ENCODE data around the gene IFT20. TPM values are rescaled to one million over a fixed set of nuclear protein-coding genes. Genes with fewer than 3 reads are reported as not detected.

IFT20 gene
- total and polyA plus RNA-seq, 9 of the 15 experiments (the other 6 are each of a cell fraction or from before 2014, with no cell fraction given): 11.2 to 38.6 (median 20.1) TPM

DNA sequence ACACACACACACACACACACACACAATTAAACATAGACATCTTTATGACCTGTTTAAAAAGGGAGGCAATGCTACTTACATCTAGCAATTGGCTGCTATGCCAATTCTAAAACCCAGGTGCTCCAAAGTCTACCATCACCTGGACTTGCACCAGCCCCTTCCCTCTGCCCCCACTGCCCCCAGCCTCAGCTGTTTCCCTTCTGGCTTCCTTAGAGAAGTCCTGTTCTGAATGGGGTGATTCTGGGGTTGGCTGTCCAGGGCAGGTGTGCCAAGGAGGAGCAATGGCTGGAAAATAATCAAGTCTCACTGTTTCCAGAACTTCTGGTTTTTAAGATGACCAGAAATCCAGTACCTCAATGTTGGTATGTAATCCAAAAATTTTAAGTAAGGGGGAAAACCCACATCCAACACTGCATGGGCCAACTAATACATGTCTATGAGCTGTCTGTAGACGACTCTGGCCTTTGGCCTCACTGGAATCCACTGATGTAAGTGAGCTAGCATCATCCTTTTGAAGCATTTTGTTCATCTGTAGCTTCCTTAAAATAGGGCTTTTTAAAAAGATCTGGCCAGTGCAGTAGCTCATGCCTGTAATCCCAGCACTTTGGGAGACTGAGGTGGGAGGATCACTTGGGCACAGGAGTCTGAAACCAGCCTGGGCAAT, 2.1 kb downstream of the IFT20 start:
- peaks cover 29% of the 10 kb centered on the region for H3K36me3 ChIP-seq (ENCODE audit: control insufficient read depth, insufficient read depth, low read length)
- H3K4me3 ChIP-seq: no peak overlapping the region
- no peak for TF ChIP-seq SREBF2 (CRISPR knock-in tag; IDR thresholded peaks at IDR 0.05)
- no peak for TF ChIP-seq MBD2 (IDR thresholded peaks at IDR 0.05; ENCODE audit: borderline replicate concordance, low read depth)
- TF ChIP-seq TEAD1 (CRISPR knock-in tag; IDR thresholded peaks at IDR 0.05): no peak
- no peak for DNase-seq (ENCODE audit: extremely low read depth in 1 of 4, low spot score in 3 of 4)
- intact Hi-C loops (cut with micrococcal nuclease): no loop called here
- no peaks in the 10 kb centered on the region for H3K9me1 ChIP-seq (ENCODE audit: control insufficient read depth, insufficient read depth, low read length)
- in situ Hi-C loops (cut with MboI): no loop called here
- H2AFZ ChIP-seq (ENCODE audit: low read depth, low read length): no peak overlapping the region
- no peak overlapping the region for H3K4me2 ChIP-seq (ENCODE audit: insufficient read depth, low read length)
- ChIA-PET CTCF (ENCODE audit: low intra/inter-chr PET ratio) (no interaction called here), POLR2A (interaction anchor here (0.6 to 6.5 kb wide), 5 partner anchors 15 to 369 kb away, joined by 3 to 62 read pairs (median 3); partner anchors contain the start of genes POLDIP2 and TMEM97)
- ATAC-seq: no peak
- no TSS peak for BruUV-seq (replicated peaks)
- H3K27ac ChIP-seq (ENCODE audit: extremely low read depth, low read depth, low read length): no peak overlapping the region
- H3K9me3 ChIP-seq (replicated peaks; ENCODE audit: control insufficient read depth, insufficient read depth, low read depth, low read length): no peaks in the 10 kb centered on the region
- no peak overlapping the region for H3K9ac ChIP-seq (ENCODE audit: insufficient read depth in 1 of 2, low read depth in 2 of 2, low read length in 2 of 2)
- H3K27me3 ChIP-seq (ENCODE audit: control insufficient read depth in 2 of 2, insufficient read depth in 2 of 2, low read length in 2 of 2): no peaks in the 10 kb centered on the region
- peaks cover 14% of the 10 kb centered on the region for H4K20me1 ChIP-seq (replicated peaks; ENCODE audit: control insufficient read depth, insufficient read depth, low read length)
- FAIRE-seq: no peak
- WGBS (ENCODE audit: insufficient coverage, low coverage, missing lambda C conversion rate): 13% methylated on average over 1 of the region's 1 CpG
- peaks cover 33% of the 10 kb centered on the region for H3K79me2 ChIP-seq (ENCODE audit: control insufficient read depth, insufficient read depth, low read length)
- peaks cover 17 to 19% of the 10 kb centered on the region in 2 experiments; a peak in 4 of 5 replicates for H3K4me1 ChIP-seq (replicated peaks in 1 of 2; ENCODE audit: control insufficient read depth in 2 of 2, insufficient read depth in 2 of 2, low read length in 2 of 2)

DNA sequence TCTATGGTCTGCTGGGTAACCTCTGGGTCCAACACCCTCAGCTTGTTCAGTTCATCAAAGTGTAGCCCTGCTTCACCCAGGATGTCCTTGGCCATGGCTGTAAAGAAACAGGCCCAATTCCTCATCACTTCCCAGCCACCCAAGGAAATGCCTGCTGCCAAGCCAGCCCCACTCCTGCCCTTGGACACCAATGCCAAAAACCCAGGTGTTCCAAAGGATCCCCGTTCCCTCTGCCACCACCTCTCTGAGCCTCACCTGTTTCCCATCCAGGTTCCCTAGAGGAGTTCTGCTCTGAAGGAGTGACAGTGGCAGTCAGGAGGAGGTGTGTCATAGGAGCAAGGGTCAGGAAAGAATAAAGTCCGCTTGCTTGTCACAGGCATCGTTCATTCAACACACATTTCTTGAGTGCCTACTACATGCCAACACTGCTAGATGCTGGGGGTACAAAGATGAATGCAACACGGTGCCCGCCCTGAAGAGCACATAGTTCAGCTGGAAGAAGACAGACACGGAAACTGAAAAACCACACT, 3.3 kb downstream of the IFT20 start:
- in situ Hi-C loops (cut with MboI) (no loop called here), intact Hi-C loops (cut with micrococcal nuclease) (no loop called here)
- H3K36me3 ChIP-seq (ENCODE audit: control insufficient read depth, insufficient read depth, low read length): peaks cover 40% of the 10 kb centered on the region
- no peak overlapping the region for H3K4me3 ChIP-seq
- H3K9me3 ChIP-seq (replicated peaks; ENCODE audit: control insufficient read depth, insufficient read depth, low read depth, low read length): no peaks in the 10 kb centered on the region
- H2AFZ ChIP-seq (ENCODE audit: low read depth, low read length): no peak overlapping the region
- no peak overlapping the region for H3K9ac ChIP-seq (ENCODE audit: insufficient read depth in 1 of 2, low read depth in 2 of 2, low read length in 2 of 2)
- 49% methylated on average over 6 of the region's 6 CpGs for WGBS (ENCODE audit: insufficient coverage, low coverage, missing lambda C conversion rate)
- ATAC-seq (no peak), DNase-seq (ENCODE audit: extremely low read depth in 1 of 4, low spot score in 3 of 4) (no peak), FAIRE-seq (no peak)
- POLR2A ChIA-PET: interaction anchor here (0.7 to 6.5 kb wide), 5 partner anchors 10 to 41 kb away, joined by 3 to 62 read pairs (median 3); partner anchors contain the start of genes POLDIP2 and TMEM97
- H3K79me2 ChIP-seq (ENCODE audit: control insufficient read depth, insufficient read depth, low read length): peaks cover 26% of the 10 kb centered on the region
- no peaks in the 10 kb centered on the region for H3K27me3 ChIP-seq (ENCODE audit: control insufficient read depth in 2 of 2, insufficient read depth in 2 of 2, low read length in 2 of 2)
- H3K4me2 ChIP-seq (ENCODE audit: insufficient read depth, low read length): no peak overlapping the region
- H3K4me1 ChIP-seq (replicated peaks in 1 of 2; ENCODE audit: control insufficient read depth in 2 of 2, insufficient read depth in 2 of 2, low read length in 2 of 2): peaks cover 16 to 17% of the 10 kb centered on the region in 2 experiments; a peak in 4 of 5 replicates
- peaks cover 14% of the 10 kb centered on the region for H4K20me1 ChIP-seq (replicated peaks; ENCODE audit: control insufficient read depth, insufficient read depth, low read length)
- BruUV-seq (replicated peaks): no TSS peak
- H3K9me1 ChIP-seq (ENCODE audit: control insufficient read depth, insufficient read depth, low read length): no peaks in the 10 kb centered on the region
- CTCF ChIA-PET (ENCODE audit: low intra/inter-chr PET ratio): no interaction called here
- no peak overlapping the region for H3K27ac ChIP-seq (ENCODE audit: extremely low read depth, low read depth, low read length)
- no peak for TF ChIP-seq ZNF124 (CRISPR knock-in tag; IDR thresholded peaks at IDR 0.05)
- no peak for TF ChIP-seq MCM5 (IDR thresholded peaks at IDR 0.05; ENCODE audit: low read depth)
- no peak for TF ChIP-seq RAD21 (CRISPR knock-in tag; conservative IDR thresholded peaks at IDR 0.05 in 1 of 2, IDR thresholded peaks at IDR 0.05 in 1 of 2)
- no peak for TF ChIP-seq ZNF398 (CRISPR knock-in tag; IDR thresholded peaks at IDR 0.05)
- TF ChIP-seq RFX7 (CRISPR knock-in tag; IDR thresholded peaks at IDR 0.05): no peak
- no peak for TF ChIP-seq SP1 (CRISPR knock-in tag; IDR thresholded peaks at IDR 0.05)
- TF ChIP-seq FOXJ2 (tag; IDR thresholded peaks at IDR 0.05): no peak
- no peak for TF ChIP-seq KLF1 (tag; IDR thresholded peaks at IDR 0.05)
- no peak for TF ChIP-seq JUNB (CRISPR knock-in tag; conservative IDR thresholded peaks at IDR 0.05)
- no peak for TF ChIP-seq FOS (IDR thresholded peaks at IDR 0.05; ENCODE audit: extremely low read depth, insufficient read length)

Measured in K562 (cell line).